Lower leg skin (tissue), 3 donors: Measurements from ENCODE around the gene BNC2.

Experiments
- POLR2A ChIP-seq, 2 donors: fragments of 450-650 bp; IDR thresholded peaks; one replicate each; pipeline ENCODE4 v1.6.1; 2016 to 2017; ENCODE audit warnings: antibody characterized with exemption in 2 of 2, mild to moderate bottlenecking in 1 of 2, moderate library complexity in 1 of 2
- TF ChIP-seq, protein P1 (sequence below), 3 donors: fragments of 450-650 bp; IDR thresholded peaks; one replicate each; pipeline ENCODE4 v1.5.1; 2016; ENCODE audit warnings: antibody characterized with exemption in 3 of 3, mild to moderate bottlenecking in 3 of 3, moderate library complexity in 2 of 3

- TF ChIP-seq, protein P1, sequence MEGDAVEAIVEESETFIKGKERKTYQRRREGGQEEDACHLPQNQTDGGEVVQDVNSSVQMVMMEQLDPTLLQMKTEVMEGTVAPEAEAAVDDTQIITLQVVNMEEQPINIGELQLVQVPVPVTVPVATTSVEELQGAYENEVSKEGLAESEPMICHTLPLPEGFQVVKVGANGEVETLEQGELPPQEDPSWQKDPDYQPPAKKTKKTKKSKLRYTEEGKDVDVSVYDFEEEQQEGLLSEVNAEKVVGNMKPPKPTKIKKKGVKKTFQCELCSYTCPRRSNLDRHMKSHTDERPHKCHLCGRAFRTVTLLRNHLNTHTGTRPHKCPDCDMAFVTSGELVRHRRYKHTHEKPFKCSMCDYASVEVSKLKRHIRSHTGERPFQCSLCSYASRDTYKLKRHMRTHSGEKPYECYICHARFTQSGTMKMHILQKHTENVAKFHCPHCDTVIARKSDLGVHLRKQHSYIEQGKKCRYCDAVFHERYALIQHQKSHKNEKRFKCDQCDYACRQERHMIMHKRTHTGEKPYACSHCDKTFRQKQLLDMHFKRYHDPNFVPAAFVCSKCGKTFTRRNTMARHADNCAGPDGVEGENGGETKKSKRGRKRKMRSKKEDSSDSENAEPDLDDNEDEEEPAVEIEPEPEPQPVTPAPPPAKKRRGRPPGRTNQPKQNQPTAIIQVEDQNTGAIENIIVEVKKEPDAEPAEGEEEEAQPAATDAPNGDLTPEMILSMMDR (IDR thresholded peaks at IDR 0.05), result no peak
- no peak for TF ChIP-seq POLR2A (IDR thresholded peaks at IDR 0.05)
Observed at GRCh38 chr9:16866587-16866986, 3.9 kb downstream of the BNC2 start.
